Mesenchymal stem cell (in vitro differentiated cells and primary cell): ENCODE data around the gene CXCL14. TPM values are rescaled to one million over a fixed set of nuclear protein-coding genes. Genes with fewer than 3 reads are reported as not detected.
A peak's percentile ranks its signal among the peaks of the same experiment; 100 is the strongest.

Experiments
- DNase-seq: peaks from one replicate; pipeline ENCODE4 v3.0.0-alpha.2; 2013
- H2AFZ ChIP-seq: one replicate; pipeline ENCODE4 v1.6.1; 2013; ENCODE audit warnings: low read depth, mild to moderate bottlenecking, control low read depth, inconsistent platforms, low read length, moderate library complexity
- H2AK5ac ChIP-seq: 2 replicates; pipeline ENCODE4 v1.6.1; 2013; ENCODE audit warnings: low read length, moderate library complexity, mild to moderate bottlenecking, inconsistent platforms; ENCODE audit not compliant: severe bottlenecking
- H2BK120ac ChIP-seq: one replicate; pipeline ENCODE4 v1.6.1; 2013; ENCODE audit warnings: low read depth, mild to moderate bottlenecking, inconsistent platforms, low read length, moderate library complexity
- H2BK12ac ChIP-seq, 2 experiments: one replicate each; pipeline ENCODE4 v1.6.1; 2013; ENCODE audit warnings: inconsistent platforms in 2 of 2, low read length in 2 of 2, mild to moderate bottlenecking in 2 of 2, moderate library complexity in 2 of 2, control low read depth in 1 of 2
- H2BK15ac ChIP-seq: one replicate; pipeline ENCODE4 v1.6.1; 2013; ENCODE audit warnings: mild to moderate bottlenecking, low read depth, inconsistent platforms; ENCODE audit not compliant: poor library complexity, severe bottlenecking
- H2BK5ac ChIP-seq: 2 replicates; pipeline ENCODE4 v1.6.1; 2013; ENCODE audit warnings: low read depth, mild to moderate bottlenecking, low read length, control low read depth, inconsistent platforms; ENCODE audit not compliant: poor library complexity, severe bottlenecking
- H3K14ac ChIP-seq, 2 experiments: one replicate each; pipeline ENCODE4 v1.6.1; 2013; ENCODE audit warnings: inconsistent platforms in 2 of 2, low read length in 2 of 2, control low read depth in 1 of 2, mild to moderate bottlenecking in 1 of 2, moderate library complexity in 1 of 2
- H3K18ac ChIP-seq, 2 experiments: one replicate each; pipeline ENCODE4 v1.6.1; 2013; ENCODE audit warnings: inconsistent platforms in 2 of 2, low read length in 2 of 2, control low read depth in 1 of 2, low read depth in 1 of 2, mild to moderate bottlenecking in 1 of 2
- H3K23ac ChIP-seq, 2 experiments: one replicate each; pipeline ENCODE4 v1.6.1; 2013; ENCODE audit warnings: inconsistent platforms in 2 of 2, low read length in 2 of 2, mild to moderate bottlenecking in 2 of 2, moderate library complexity in 2 of 2, control low read depth in 1 of 2
- H3K27ac ChIP-seq: 2 replicates; pipeline ENCODE4 v1.5.1; 2013; ENCODE audit warnings: mild to moderate bottlenecking, moderate library complexity, low read length, control low read depth, inconsistent platforms; ENCODE audit not compliant: poor library complexity, severe bottlenecking
- H3K27me3 ChIP-seq, 2 experiments: 2 replicates each; pipeline versions ENCODE4 v1.6.1 to v1.7.0; 2013; ENCODE audit warnings: low read length in 2 of 2, mild to moderate bottlenecking in 2 of 2, moderate library complexity in 2 of 2, control low read depth in 1 of 2, inconsistent platforms in 1 of 2; ENCODE audit not compliant: control insufficient read depth in 1 of 2, insufficient read depth in 1 of 2
- H3K36me3 ChIP-seq, 2 experiments: 2 replicates each; pipeline versions ENCODE4 v1.6.1 to v1.7.0; 2013; ENCODE audit warnings: low read length in 2 of 2, control low read depth in 1 of 2, inconsistent platforms in 1 of 2, low read depth in 1 of 2, mild to moderate bottlenecking in 1 of 2; ENCODE audit not compliant: insufficient read depth in 2 of 2, control insufficient read depth in 1 of 2
- H3K4ac ChIP-seq, 2 experiments: one replicate each; pipeline ENCODE4 v1.6.1; 2013; ENCODE audit warnings: inconsistent platforms in 2 of 2, low read length in 2 of 2, mild to moderate bottlenecking in 2 of 2, moderate library complexity in 2 of 2, control low read depth in 1 of 2, low read depth in 1 of 2
- H3K4me1 ChIP-seq: 2 replicates; pipeline ENCODE4 v1.6.1; 2013; ENCODE audit warnings: low read depth, low read length, control low read depth; ENCODE audit not compliant: control insufficient read depth, insufficient read depth
- H3K4me2 ChIP-seq: 2 replicates; pipeline ENCODE4 v1.6.1; 2013; ENCODE audit warnings: low read length, mild to moderate bottlenecking, inconsistent platforms; ENCODE audit not compliant: poor library complexity, severe bottlenecking
- H3K4me3 ChIP-seq, 2 experiments: 2 replicates each; pipeline versions ENCODE4 v1.5.1 to v1.7.0; 2013; ENCODE audit warnings: low read length in 2 of 2, mild to moderate bottlenecking in 2 of 2, control low read depth in 1 of 2, low read depth in 1 of 2; ENCODE audit not compliant: insufficient read depth in 1 of 2
- H3K79me1 ChIP-seq: replicated peaks from 2 replicates; pipeline ENCODE4 v1.6.1; 2013; ENCODE audit warnings: mild to moderate bottlenecking, control low read depth, low read length, inconsistent platforms; ENCODE audit not compliant: poor library complexity, severe bottlenecking
- H3K9ac ChIP-seq: 2 replicates; pipeline ENCODE4 v1.7.0; 2013; ENCODE audit warnings: mild to moderate bottlenecking, low read length, moderate library complexity
- H3K9me3 ChIP-seq: 2 replicates; pipeline ENCODE4 v1.7.0; 2013; ENCODE audit warnings: mild to moderate bottlenecking, low read length; ENCODE audit not compliant: control insufficient read depth
- H4K8ac ChIP-seq: one replicate; pipeline ENCODE4 v1.6.1; 2013; ENCODE audit warnings: inconsistent platforms, mild to moderate bottlenecking, low read length, moderate library complexity
- H4K91ac ChIP-seq: one replicate; pipeline ENCODE4 v1.6.1; 2013; ENCODE audit warnings: mild to moderate bottlenecking, low read length, inconsistent platforms
- WGBS: methylation state at CpG from one replicate; pipeline ENCODE4 v1.1.7; 2013; ENCODE audit warnings: mixed read lengths; 5-methylcytosine and 5-hydroxymethylcytosine counted together
- polyA plus RNA-seq, 2 experiments: library from polyadenylated mRNA; stranded (reverse); fragments of 200-250 nt; gene quantifications; one replicate each; pipeline ENCODE4 v1.2.3, GENCODE V29; 2013

CXCL14 gene, protein sequence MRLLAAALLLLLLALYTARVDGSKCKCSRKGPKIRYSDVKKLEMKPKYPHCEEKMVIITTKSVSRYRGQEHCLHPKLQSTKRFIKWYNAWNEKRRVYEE
- 1.2 TPM for polyA plus RNA-seq (2013, experiment 1 of 2)
- polyA plus RNA-seq (2013, experiment 2 of 2): 1.2 TPM

DNA sequence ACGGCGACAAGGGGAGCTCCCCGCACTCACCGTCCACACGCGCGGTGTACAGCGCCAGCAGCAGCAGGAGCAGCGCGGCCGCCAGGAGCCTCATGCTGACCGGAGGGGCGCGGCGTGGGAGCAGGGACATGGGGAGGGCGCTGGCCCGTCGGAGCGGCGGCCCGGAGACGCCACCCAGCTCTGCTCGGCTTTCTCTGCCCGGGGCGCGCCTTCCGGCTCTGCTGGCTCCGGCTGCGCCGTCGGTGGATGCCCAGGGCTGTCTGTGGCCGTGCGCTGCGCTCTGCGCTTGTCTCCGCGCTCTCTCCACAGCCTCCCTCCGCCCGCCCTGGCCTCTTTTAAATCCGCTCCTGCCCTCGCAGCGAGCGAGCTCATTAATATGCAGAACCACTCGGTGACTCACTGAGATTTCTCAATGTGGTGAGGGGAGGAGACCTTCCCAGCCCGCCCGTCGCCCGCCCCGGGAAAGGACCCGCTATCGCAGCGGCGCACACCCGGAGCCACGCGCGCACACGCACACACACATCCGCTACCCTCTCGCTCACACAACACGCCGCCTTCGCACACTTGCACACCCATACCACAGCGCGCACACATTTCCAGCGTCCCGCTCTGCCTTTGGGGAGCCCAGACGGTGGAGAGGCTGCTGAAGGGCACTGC, at the start of gene CXCL14:
TSS of gene CXCL14 (minus strand) at position 307 of the 657 bp plus-strand sequence. CDS start at position 94, 213 bp downstream.
- Histone ChIP-seq H3K27ac (no peak within 1 kb of the TSS), H3K4ac (no peak within 1 kb of the TSS), H2AK5ac (no peak within 1 kb of the TSS), H3K18ac (no peak within 1 kb of the TSS), H2BK15ac (no peak within 1 kb of the TSS), H3K9ac (peak within 1 kb of the TSS; percentile 36), H3K36me3 (no peaks in the 10 kb centered on the region), H3K4me2 (no peak within 1 kb of the TSS), H4K8ac (no peak within 1 kb of the TSS), H3K9me3 (no peaks in the 10 kb centered on the region), H2BK120ac (no peak within 1 kb of the TSS), H4K91ac (no peak within 1 kb of the TSS), H3K4me1 (peaks cover 14% of the 10 kb centered on the region), H2BK12ac (no peak within 1 kb of the TSS), H2BK5ac (no peak within 1 kb of the TSS), H3K14ac (peak within 1 kb of the TSS in 1 of 2 experiments; percentile 37), H3K4me3 (peak within 1 kb of the TSS; percentile 20 to 70), H2AFZ (no peak within 1 kb of the TSS), H3K23ac (no peak within 1 kb of the TSS), H3K27me3 (peaks cover 67 to 83% of the 10 kb centered on the region in 2 experiments), H3K79me1 (no peaks in the 10 kb centered on the region)
- DNase-seq: peak; percentile 57
- 2% methylated on average over 65 of the region's 68 CpGs for WGBS

DNA sequence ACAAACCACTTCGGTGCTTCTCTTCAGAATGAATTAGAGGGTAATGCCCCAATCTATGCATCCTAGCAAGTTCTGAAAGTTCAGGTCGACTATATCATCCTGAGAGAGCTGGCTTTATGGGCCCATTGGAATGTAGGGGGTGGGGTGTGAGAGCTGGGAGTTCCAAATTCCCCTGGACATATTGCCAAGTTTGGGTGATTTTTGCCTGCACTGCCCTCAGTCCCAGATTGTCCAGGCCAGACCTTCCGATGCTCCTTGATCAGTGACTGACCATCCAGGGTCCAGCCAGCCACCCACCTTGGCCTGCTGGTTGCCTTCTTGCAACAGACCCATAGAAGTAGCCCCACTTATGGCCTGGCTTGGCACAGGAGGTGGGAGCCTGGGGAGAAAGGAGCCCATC, 47.8 kb upstream of the CXCL14 start:
- no peak overlapping the region for H2AFZ ChIP-seq

DNA sequence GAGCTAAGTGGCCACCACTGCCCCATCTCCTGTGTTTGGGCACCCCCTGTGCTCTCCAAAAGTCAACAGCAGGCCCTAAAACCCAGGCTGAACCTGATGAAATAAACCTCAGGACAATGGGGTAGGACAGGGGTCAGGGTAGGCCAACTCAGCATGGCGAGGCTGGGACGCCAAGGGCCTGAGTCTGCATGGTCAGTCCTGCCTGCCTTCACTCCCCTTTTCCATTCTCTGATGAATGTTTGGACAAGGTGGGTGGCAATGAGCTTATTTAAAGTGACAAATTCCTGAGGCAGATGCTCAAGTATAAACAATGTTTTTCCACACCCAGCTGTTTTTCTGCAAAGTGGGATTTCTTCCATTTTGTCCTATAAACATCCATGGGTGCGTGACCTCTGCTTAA, 47.2 kb upstream of the CXCL14 start:
- Histone ChIP-seq H3K14ac (no peak overlapping the region), H3K9ac (no peak overlapping the region), H4K91ac (no peak overlapping the region), H2AFZ (no peak overlapping the region), H2BK120ac (no peak overlapping the region), H3K4me1 (peaks cover 1% of the 10 kb centered on the region), H3K23ac (no peak overlapping the region), H2BK15ac (no peak overlapping the region), H3K4me3 (no peak overlapping the region), H2BK5ac (no peak overlapping the region), H3K9me3 (no peaks in the 10 kb centered on the region), H2AK5ac (no peak overlapping the region), H4K8ac (no peak overlapping the region), H3K27ac (no peak overlapping the region), H3K27me3 (peaks cover 12 to 40% of the 10 kb centered on the region in 2 experiments), H3K18ac (no peak overlapping the region), H3K36me3 (no peaks in the 10 kb centered on the region), H3K4ac (no peak overlapping the region), H2BK12ac (no peak overlapping the region), H3K79me1 (no peaks in the 10 kb centered on the region), H3K4me2 (no peak overlapping the region)
- WGBS: 79% methylated on average over 3 of the region's 3 CpGs
- no peak for DNase-seq

More for the DNA sequence above, 47.8 kb upstream of the CXCL14 start:
- Histone ChIP-seq H2BK15ac (no peak overlapping the region), H3K4me1 (peaks cover 1% of the 10 kb centered on the region), H3K27me3 (peaks cover 12 to 40% of the 10 kb centered on the region in 2 experiments), H3K4me2 (no peak overlapping the region), H3K9ac (no peak overlapping the region), H4K91ac (no peak overlapping the region), H2BK12ac (no peak overlapping the region), H3K27ac (no peak overlapping the region), H2AK5ac (no peak overlapping the region), H4K8ac (no peak overlapping the region), H3K4me3 (no peak overlapping the region), H3K79me1 (no peaks in the 10 kb centered on the region), H3K9me3 (no peaks in the 10 kb centered on the region), H3K4ac (no peak overlapping the region), H3K18ac (no peak overlapping the region), H3K36me3 (no peaks in the 10 kb centered on the region), H2BK120ac (no peak overlapping the region), H3K14ac (no peak overlapping the region), H3K23ac (no peak overlapping the region), H2BK5ac (no peak overlapping the region)
- 72% methylated on average over 3 of the region's 3 CpGs for WGBS
- no peak for DNase-seq

DNA sequence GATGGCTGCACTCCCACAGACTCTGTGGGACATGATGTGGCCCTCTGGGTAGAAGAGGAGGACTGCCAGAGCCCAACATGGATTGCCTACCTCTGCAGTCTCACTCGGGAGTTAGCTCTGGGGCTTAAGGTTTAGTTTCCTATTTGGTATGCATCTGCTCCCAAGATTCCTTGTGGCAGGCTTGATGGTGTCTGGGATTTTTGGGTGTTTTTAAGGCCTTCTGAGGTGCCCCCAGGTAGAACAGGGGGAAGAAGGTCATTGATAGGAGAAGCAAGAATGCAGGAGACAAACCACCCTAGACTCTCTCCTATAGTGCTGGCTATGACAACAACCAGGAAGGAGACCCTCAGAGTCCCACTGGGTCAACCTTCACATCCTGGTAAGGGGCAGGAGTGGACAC, 46.7 kb upstream of the CXCL14 start:
- Histone ChIP-seq H3K14ac (no peak overlapping the region), H4K8ac (no peak overlapping the region), H2AK5ac (no peak overlapping the region), H2BK120ac (no peak overlapping the region), H3K18ac (no peak overlapping the region), H3K23ac (no peak overlapping the region), H3K4me1 (peaks cover 1% of the 10 kb centered on the region), H2BK12ac (no peak overlapping the region), H3K79me1 (no peaks in the 10 kb centered on the region), H3K27me3 (peaks cover 12 to 40% of the 10 kb centered on the region in 2 experiments), H2AFZ (no peak overlapping the region), H3K4me3 (no peak overlapping the region), H3K27ac (no peak overlapping the region), H3K4ac (no peak overlapping the region), H2BK15ac (no peak overlapping the region), H3K36me3 (no peaks in the 10 kb centered on the region), H2BK5ac (no peak overlapping the region), H4K91ac (no peak overlapping the region), H3K4me2 (no peak overlapping the region), H3K9me3 (no peaks in the 10 kb centered on the region), H3K9ac (no peak overlapping the region)
- no peak for DNase-seq
- 76% methylated on average over 1 of the region's 1 CpG for WGBS
